Stimulated activated CD8-positive, alpha-beta memory T cell treated with anti-CD3 and anti-CD28 coated beads, Interleukin-15, amount 100 ng/mL, for 1 hour (primary cell): ENCODE measurements around the gene CCDC178.

Source experiments
- DNase-seq: peaks from one replicate; pipeline ENCODE4 v3.0.0-alpha.2; 2020; ENCODE audit warnings: low read depth

The CCDC178 gene

DNA sequence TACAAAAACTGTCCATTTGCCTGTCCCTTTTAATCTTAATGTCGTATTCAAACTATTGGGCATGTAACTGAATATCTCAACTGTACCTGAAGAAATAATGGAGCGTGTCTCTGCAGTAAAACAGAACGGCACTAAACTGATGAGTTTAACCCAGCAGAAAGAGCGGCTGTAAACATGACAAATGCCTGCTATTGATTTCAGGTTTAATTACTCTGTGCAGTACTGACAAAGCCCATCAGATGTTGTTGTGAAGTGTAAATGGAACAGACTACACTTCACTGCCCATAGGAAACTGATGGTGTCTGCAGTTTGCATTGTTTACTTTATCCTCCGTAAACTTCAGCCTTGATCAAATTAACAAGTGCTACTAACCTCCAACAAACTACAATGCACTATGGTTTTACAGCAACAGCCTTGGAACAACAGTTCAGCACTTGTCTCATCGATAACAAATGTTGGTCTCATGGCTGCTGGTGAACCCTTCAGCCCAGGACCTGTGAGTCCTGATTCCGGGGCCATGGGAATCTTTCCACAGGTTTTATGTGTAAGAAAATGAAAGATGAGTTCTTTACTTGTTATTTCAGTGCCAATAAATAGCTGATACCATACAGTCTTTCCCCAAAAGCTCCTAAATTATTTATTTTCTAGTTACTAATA, 316.5 kb downstream of the CCDC178 start:
- DNase-seq: no peak

DNA sequence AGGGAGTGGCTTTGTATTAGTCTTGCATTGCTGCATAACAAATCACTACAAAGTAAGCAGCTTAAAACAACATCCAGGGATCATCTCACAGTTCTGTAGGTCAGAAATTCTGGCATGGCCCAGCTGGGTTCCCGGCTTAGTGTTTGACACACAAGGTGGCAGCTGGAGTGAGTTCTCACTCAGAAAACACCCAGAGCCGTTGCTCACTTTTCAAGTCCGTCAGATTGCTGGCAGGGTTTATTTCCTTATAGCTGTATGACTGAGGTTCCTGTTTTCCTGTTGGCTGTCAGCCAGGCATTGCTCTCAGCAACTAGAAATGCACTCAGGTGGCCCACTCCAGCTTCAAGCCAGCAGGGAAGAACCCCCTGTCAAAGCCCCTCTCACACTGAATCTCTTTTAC, 324.1 kb downstream of the CCDC178 start:
- DNase-seq: no peak

DNA sequence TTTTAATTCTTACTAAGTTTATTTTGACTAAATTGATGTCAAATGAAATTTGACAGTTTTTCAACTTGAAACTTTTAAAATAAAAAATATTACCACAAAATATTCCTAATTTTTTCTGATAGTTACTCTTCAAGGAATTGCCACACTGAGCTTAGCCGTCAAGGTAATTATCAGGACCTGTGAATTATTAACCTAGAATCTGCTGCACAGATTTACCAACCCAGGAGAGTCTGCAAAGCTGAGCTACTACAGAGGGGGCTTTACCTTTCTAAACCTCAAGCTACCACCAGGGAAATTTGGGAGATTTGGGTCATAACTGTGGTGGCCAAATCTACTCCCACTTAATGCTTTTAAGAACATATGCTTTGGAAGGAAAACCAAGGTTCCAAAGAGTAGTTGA, 324.6 kb downstream of the CCDC178 start:
- DNase-seq: no peak

DNA sequence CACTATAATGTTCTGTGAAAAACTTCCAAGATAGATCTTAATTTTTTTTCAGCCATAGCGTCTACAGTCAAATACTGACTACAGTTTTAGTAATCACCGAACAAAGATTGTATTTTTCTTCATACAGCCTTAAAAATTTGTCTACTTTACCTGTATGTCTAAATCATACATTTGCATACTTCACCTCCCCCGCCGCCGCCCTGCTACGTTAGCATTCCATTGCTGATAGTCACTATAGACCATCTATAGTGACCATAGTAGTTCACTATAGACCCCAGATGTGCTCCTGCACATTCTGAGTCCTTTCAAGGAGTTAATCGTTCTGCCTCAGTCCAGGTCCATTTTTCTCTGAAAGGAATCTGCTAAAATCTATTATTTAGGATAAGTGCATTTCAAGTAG, 325.0 kb downstream of the CCDC178 start:
- DNase-seq: no peak

DNA sequence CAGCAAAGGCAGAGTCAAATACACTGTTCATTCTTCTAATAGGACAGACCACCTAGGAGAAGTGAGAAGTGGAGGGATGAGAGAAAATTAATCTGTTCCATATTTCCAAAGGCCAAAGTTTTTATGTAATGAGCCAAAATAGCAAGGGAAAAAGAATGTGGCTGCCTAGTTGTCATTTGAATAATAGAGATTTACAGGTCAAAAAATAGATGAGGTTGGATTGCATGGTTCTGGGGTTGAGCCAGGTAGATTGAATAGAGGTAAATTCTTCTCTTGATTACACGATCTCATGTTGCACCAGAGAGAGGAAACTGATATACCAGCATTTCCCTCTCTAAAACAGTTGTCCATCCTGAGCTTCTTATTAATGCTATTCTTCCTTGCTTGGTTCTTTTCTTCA, 325.8 kb downstream of the CCDC178 start:
- DNase-seq: no peak

DNA sequence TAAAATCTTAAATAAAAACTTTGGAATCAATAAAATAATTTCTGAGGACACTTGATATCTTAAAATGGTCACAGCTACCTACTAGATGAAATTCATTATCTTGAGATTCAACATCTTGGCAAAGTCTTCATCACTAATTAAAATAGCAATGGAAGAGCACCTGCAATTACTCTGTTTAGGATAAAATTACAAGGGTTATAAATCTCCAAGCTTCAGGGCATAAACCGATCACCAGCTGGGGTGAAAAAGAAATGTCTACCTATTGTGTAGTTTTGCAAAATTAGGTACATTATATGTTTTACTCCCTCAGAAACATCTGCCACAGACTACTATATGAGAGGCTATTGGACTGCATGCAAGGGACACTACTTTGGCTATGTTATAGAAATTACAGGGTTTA, 327.1 kb downstream of the CCDC178 start:
- DNase-seq: no peak

DNA sequence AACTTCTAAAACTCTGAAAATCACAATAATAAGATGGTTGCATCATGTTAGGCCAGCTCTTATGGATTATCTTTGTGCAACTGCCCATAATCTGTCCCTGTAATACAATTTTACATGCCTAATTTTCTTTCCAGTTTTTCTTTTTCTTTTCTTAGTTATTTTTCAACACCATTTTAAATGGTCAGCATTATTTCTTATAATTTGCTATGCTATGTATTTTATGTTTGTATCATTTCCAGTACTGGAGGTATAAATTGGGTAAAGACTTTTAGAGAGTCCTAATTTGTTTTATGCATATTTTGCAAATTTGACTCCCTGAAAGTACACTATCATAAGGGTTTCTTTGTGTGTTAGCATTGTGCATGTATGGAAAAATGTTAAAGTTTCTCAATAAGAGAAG, 333.0 kb downstream of the CCDC178 start:
- no peak for DNase-seq

DNA sequence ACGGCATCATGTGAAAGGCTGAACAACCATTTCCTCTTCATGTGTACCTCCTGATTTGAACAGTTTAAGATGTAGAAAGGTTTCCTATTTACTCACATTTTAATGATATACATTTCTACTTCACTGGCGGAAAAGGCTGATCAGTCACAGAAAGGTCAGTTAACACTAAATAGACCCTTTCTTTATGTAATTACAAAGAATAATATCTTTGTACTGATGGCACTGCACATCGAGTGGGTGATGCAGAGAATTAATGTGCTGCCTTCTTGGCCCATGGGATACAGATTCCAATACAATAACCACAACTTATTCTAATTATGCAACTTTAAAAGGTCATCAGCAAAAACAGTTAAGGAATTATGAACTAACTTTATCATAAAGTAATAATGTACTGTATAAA, 339.2 kb downstream of the CCDC178 start:
- no peak for DNase-seq

DNA sequence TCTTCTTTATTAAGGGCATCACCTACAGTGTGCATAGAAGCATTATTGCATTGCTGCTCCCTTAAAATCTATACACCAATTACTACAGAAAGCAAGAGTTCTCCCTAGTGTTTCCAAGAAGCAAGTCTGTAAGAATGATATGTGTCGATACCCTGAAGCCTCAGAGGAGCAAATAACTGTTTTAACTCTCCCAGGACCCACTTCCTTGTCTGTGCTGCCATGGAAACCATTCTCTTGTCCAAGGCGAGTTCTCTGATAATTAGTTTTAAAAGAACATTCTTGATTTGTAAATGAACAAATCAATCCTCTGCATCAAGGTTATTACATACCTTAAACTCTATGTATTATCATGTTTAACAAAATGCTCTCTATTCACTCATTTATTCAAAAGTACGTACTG, 340.9 kb downstream of the CCDC178 start:
- no peak for DNase-seq

DNA sequence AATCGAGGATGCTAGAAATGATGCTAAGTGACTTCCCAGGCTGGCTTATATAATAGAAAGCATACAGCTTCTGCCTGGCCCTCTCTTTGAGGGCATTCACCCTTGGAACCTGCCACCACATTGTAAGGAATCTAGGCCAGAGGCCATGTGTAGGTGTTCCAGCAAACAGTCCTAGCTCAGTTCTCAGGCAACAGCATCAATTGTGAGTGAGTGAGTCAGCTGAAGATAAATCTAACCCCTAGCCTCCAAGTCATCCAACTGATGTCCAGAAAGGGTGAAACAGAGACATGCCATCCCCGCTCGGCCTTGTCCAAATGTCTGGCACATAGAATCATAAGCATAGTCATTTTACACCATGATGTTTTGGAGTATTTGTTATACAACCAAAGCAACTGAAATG, 343.4 kb downstream of the CCDC178 start:
- DNase-seq: no peak

DNA sequence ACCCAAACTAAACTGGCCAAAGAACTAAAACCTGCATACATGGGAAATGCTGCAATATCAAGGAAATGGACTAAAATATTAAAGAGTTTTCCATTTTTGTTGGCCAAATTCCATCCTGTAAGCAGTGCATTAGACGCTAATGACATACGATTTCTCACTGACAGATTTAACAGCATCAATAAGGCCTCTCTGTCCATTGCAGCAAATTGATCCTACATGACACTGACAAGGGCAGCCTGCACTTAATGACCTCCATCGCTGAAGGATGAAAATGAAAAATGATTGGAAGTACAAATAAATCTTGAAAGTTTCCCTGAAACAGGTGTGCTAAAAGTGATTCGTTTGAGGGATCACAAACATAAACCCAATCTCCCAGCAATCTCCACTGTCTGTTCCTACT, 350.1 kb downstream of the CCDC178 start:
- no peak for DNase-seq

DNA sequence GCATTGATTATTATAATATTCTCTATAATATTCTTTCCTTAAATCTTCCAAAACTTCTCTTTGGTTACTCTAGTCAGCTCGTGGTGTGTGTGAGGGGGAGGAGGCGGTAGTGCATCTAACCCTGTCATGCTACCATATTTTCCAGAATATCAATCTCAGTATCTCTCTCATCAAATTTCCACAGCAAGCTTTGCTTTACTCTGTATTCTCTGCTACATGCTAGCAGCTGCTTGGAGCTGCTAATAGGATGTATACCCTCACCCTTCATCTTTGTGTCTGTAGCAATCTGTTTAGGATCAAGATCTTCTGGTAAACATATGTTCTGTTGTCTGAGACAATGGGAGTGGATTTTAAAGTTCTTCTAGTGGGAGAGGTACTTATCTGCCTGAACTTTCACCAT, 363.9 kb downstream of the CCDC178 start:
- no peak for DNase-seq

DNA sequence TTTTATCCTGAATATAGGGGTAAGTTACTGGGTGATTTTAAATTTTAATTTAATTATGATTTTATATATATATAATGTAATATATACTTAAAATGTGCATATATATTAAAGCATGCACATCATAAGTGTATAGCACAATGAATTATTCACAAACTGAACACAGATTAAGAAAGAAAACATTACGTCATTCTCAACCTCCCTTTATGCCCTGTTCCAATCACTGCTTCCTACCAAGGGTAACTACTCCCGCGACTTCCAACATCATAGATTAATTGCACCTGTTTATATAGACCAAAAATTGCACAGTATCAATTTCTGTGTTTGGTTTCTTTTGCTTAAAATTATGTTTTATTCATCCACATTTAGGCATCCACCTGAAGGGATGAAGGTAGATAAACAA, 366.4 kb downstream of the CCDC178 start:
- DNase-seq: no peak

DNA sequence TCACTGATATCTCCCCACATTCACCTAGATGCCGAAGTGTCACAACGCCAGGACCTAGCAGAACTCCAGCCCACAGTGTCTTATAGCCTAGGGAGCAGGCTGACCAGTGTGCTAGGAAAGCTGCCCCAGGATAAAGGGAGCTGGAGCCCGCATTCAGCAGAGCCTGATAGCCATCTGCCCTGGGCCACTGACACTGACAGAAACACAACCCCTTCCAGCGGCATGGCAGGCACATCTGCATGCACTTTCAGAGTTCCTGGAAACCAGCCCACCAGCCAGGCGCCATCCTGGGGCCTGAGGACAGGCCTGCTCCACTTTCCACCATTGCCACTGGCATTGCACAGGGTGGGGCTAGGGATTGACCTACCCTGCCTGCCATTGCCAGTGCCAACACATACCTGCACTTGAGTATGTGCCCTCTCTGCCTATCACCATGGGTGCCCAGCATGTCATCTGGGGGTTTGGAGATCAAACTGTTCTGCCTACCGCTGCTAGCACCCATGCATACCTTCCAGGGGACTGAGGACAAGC, 377.6 kb downstream of the CCDC178 start:
- no peak for DNase-seq

DNA sequence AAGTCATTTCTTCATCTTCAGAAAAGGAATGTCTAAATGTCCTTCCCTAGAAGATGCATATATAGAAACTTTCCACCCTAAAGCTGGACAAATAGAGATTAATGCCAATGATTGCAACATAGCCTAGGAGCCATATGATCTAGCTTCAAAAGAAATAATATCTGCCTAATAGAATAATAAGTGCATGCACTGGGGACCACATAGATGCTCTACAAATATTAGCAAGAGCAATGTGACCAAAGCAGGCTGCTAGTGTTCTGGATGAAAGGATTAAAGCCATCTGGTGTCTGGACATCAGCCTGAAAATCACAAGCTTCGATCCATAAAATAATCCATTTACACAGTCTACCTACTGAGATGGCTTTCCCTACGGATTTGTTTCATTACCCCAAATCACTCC, 387.6 kb downstream of the CCDC178 start:
- no peak for DNase-seq

DNA sequence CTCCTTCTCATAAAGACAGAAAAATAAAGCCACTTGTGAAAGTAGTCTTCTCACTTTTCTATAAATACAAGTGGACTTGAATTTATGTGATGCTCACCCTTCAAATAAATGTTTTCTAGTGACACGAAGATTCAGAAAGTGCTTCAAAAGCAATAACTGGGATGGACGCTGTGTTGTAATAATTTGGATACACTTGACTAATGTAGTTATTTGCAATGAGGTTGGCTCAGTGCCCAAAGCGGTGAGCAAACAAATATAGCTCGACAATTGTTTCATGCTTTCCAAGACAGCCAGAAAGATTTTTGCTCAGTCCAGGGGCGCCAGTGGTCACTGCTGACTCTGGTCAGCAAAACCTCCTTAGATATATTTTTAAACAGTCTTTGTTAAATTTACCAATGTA, 389.1 kb downstream of the CCDC178 start:
- DNase-seq: no peak

DNA sequence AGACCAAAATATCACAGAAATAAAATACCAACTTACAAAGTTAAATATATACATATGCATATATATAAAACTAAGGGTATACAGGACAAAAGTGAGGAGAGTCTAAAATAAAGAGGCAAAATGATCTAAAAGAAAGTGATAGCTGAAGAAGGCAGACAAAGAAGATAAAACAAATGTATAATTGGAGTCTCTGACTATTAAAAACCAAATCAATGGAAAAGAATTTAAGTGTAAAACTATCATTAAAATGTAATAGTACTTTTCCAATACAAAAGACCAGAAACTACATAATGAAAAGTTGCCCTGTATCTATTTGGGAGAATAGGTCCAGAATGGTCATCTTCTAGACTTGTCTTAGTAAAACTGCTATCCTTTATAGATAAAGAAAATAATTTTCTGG, 400.3 kb downstream of the CCDC178 start:
- DNase-seq: no peak

DNA sequence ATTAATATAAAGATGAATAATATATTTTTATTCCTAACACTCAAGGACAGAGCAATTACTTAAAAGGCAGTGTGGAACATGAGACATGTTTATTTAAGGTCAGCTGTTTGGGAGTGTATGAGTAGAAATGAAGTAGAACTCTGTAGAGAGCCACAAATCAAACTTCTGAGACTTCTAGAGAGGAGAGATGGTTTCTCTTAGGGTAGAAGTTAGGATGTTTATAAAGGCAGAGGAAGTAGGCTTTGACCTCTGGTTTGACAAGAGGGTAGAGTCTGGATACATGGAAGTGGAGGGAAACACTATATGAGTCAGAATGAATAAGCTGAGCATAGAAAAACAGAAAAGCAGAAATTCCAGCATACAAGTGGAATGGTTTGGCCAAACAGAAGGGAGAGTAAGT, 405.6 kb downstream of the CCDC178 start:
- DNase-seq: no peak

DNA sequence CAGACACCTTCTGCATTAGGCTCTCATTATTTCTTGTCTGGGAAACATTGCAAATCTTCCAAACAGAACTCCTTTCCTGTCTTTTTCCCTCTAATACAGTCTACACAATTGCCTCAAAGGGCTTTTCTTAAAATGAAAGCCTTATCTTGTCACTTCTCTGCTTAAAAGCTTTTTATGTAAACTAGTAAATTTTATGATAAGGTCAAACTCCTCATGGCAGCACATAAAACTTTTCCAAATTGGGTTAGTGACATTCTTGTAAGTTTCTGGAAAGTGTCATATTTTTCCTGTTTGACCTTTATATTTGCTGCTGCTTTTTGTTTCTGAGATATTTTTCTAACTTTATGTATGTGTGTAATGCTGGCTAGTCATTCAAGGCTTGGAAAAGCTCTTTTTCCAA, 406.3 kb downstream of the CCDC178 start:
- no peak for DNase-seq

DNA sequence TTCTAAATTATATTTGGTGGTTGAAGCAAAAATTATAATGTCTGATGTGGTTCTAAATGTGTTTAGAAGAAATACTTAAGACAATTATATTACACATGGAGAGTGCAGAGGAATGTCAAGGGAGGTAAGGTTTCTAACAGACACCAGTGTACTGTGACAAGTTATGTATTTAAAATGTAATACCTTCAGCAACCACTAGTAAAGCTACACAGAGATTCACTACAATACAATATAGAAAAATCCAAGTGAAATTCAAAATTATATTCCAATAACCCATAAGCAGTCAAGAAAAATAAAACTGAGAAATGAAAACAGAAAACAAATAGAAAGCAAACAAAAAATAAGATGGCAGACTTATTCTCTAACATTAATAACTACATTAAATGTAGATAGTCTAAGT, 418.2 kb downstream of the CCDC178 start:
- DNase-seq: no peak

DNA sequence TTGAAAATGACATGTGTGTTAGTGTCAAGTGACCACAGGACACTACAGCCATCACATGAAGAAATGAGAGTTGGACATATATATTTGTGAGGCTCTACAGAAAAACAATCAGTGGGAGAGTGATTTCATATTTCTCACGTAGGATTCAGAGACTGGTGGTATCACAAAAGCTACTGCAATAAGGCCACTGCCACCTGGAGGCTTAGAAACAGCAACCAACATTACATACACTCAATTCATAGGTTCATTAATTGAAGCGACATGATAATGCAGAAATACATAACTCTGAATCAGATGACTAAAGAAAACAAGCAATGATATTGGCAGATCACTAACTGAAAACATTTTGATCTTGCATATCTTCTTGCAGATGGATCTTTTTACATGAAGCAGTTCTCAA, 419.6 kb downstream of the CCDC178 start:
- DNase-seq: no peak

DNA sequence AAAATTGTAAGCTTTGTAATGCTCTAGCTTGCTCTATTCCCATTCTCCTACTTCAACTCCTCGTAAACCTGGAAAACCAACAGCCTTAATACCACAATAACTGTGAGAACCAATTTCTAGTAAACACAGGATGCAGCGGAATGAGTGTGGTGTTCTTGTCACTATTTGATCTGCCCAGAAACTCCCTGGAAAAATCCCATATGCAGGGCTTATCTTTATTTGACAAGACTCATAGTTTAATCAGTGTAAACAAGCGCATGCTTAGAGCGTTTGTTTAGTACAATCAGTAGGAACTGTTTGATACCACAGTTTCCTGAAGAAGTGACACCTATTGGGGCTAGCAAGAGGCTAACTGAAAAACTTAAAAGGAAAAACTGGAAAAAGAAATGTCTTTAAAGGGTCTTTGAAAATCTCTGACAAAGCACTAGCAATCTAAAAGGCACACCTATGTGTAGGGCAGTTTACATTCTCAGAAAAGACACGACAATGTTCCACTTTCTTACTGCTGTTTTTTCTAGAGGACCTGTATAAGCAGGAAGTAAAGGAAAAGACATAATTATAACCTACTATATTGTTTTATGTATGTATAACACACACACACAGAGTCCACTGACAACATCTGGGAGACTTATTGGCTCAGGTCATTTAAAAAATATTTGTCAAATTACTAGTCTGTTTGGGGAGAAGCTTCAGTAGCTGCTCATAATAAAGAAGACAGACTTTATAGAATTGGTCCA, 426.3 kb downstream of the CCDC178 start:
- no peak for DNase-seq

DNA sequence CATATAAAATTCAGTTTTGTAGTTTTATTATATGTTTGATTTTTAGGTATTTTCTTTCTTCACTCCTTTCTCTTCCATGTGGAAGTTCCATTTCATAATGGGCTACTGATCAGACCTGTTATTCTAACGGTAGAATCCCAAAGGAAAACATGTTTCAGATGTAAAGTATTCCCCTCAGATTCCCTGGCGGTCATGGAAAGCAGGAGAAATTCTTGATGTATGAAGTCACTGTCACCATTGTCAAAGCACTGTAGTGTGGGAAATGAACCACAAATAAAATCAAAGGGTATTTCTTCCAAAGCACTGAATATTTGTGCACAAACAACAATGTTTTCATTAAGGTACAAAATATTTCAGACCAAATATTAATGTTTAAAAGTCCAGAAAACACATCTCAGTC, 430.4 kb downstream of the CCDC178 start:
- DNase-seq: no peak

DNA sequence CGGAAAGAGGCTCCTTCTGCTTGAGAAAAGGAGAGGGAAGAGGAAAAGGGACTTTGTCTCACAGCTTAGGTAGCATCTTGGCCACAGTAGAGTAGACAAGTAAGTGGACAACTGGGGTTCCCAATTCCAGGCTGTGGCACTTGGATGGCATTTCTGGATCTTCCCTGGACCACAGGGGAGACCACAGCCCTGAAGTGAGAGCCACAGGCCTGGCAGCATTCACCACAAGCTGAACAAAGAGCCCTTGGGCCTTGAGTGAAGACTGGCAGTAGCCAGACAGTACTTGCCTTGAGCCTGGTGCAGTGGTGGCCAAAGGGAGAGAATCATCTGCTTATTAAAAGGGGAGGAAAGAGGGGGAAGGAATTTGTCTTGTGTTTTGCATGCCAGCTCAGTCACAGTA, 441.6 kb downstream of the CCDC178 start:
- DNase-seq: no peak
